ENCODE results near the gene PTPRA.

DNA sequence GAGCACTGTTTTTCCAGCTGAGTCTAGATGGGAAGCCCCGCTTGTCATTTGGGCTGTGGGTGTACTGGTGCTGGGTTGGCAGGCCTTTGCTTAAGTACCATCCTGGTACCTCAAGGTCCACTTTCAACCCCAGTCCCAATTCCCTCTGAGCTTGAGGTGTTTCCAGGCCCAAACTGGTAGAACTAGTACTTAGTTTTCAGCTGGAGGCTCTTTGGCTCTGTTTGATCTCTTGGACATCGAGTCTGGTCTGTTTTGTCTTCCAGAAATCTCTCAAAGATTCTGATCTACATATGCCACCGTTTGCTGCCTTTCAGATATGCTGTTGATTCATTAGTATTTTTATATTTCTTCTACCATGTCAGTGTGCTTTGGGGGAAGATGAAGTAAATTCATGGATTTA lies 108.4 kb downstream of the PTPRA start:
- TF ChIP-seq, protein P1, sequence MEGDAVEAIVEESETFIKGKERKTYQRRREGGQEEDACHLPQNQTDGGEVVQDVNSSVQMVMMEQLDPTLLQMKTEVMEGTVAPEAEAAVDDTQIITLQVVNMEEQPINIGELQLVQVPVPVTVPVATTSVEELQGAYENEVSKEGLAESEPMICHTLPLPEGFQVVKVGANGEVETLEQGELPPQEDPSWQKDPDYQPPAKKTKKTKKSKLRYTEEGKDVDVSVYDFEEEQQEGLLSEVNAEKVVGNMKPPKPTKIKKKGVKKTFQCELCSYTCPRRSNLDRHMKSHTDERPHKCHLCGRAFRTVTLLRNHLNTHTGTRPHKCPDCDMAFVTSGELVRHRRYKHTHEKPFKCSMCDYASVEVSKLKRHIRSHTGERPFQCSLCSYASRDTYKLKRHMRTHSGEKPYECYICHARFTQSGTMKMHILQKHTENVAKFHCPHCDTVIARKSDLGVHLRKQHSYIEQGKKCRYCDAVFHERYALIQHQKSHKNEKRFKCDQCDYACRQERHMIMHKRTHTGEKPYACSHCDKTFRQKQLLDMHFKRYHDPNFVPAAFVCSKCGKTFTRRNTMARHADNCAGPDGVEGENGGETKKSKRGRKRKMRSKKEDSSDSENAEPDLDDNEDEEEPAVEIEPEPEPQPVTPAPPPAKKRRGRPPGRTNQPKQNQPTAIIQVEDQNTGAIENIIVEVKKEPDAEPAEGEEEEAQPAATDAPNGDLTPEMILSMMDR (IDR thresholded peaks at IDR 0.05): no peak
- TF ChIP-seq POLR2A (IDR thresholded peaks at IDR 0.05; ENCODE audit: low read depth): no peak

Measured in esophagus muscularis mucosa (tissue), 3 donors.